Measurements from ENCODE around the gene ALKBH5. TPM values are rescaled to one million over a fixed set of nuclear protein-coding genes. Genes with fewer than 3 reads are reported as not detected.

The ALKBH5 gene
- total and polyA plus RNA-seq, 2 experiments from 2014 or later, result 32.2 to 117 TPM

- TF ChIP-seq ZNF462 (CRISPR knock-in tag; IDR thresholded peaks at IDR 0.05) (no peak), CTCF (conservative IDR thresholded peaks at IDR 0.05; ENCODE audit: low read depth in 2 of 2) (no peak), ETS1 (IDR thresholded peaks at IDR 0.05) (no peak), POLR2AphosphoS5 (IDR thresholded peaks at IDR 0.05; ENCODE audit: low read depth) (no peak), EZH2phosphoT487 (IDR thresholded peaks at IDR 0.05; ENCODE audit: unreplicated experiment) (no peak), ZNF331 (CRISPR knock-in tag; IDR thresholded peaks at IDR 0.05; ENCODE audit: low read depth) (no peak)
Measured at GRCh38 chr17:18159551-18160120, 24.0 kb upstream of the ALKBH5 start (continued).

All from GM23338 (cell line).